OCI-LY1 (cell line): ENCODE results near the gene ALKBH4.
"Not testable (repeated sequence)": the region's sequence is repeated elsewhere in the genome, so short reads cannot be mapped to it uniquely, and the experiment has no call there.

Source experiments
- H2AFZ ChIP-seq: fragments of 200-600 bp; sonication (generic), shearing (Covaris generic); 2 replicates; pipeline ENCODE4 v1.6.0; 2014; ENCODE audit warnings: antibody characterized with exemption, mild to moderate bottlenecking, low read length
- H3F3A ChIP-seq: fragments of 200-600 bp; sonication (generic), shearing (Covaris generic); 2 replicates; pipeline ENCODE4 v1.6.0; 2014; ENCODE audit warnings: mild to moderate bottlenecking, antibody characterized with exemption, low read length, moderate library complexity; ENCODE audit not compliant: insufficient read depth
- H3K27ac ChIP-seq: fragments of 200-600 bp; sonication (generic); 2 replicates; pipeline ENCODE4 v1.5.1; 2014; ENCODE audit warnings: low read length, mixed run types, mild to moderate bottlenecking, low read depth; ENCODE audit not compliant: poor library complexity, severe bottlenecking
- H3K27me3 ChIP-seq: fragments of 200-600 bp; sonication (generic); 2 replicates; pipeline ENCODE4 v1.6.0; 2014; ENCODE audit warnings: antibody characterized with exemption, mild to moderate bottlenecking, low read length, moderate library complexity; ENCODE audit not compliant: insufficient read depth
- H3K36me3 ChIP-seq: fragments of 200-600 bp; sonication (generic); 2 replicates; pipeline ENCODE4 v1.6.1; 2014; ENCODE audit warnings: mild to moderate bottlenecking, antibody characterized with exemption, low read length, moderate library complexity, mixed read lengths; ENCODE audit not compliant: insufficient read depth
- H3K4me1 ChIP-seq: fragments of 200-600 bp; sonication (generic); 2 replicates; pipeline ENCODE4 v1.5.1; 2014; ENCODE audit warnings: mild to moderate bottlenecking, low read length, moderate library complexity; ENCODE audit not compliant: insufficient read depth, severe bottlenecking
- H3K4me2 ChIP-seq: fragments of 200-600 bp; sonication (generic), shearing (Covaris generic); 2 replicates; pipeline ENCODE4 v1.6.1; 2014; ENCODE audit warnings: low read length
- H3K4me3 ChIP-seq: fragments of 200-600 bp; sonication (generic); 2 replicates; pipeline ENCODE4 v1.5.1; 2014; ENCODE audit warnings: low read length, low read depth, mild to moderate bottlenecking, mixed read lengths; ENCODE audit not compliant: poor library complexity, severe bottlenecking
- H3K79me2 ChIP-seq: fragments of 200-600 bp; shearing (Covaris generic); 2 replicates; pipeline ENCODE4 v1.6.1; 2016; ENCODE audit warnings: mixed run types, low read length, mixed read lengths; ENCODE audit not compliant: insufficient read depth
- H3K9ac ChIP-seq: fragments of 200-600 bp; sonication (generic), shearing (Covaris generic); 2 replicates; pipeline ENCODE4 v1.6.1; 2014; ENCODE audit warnings: mild to moderate bottlenecking, low read length, mixed read lengths
- H3K9me2 ChIP-seq: fragments of 200-600 bp; sonication (generic), shearing (Covaris generic); 2 replicates; pipeline ENCODE4 v1.6.1; 2014; ENCODE audit warnings: low read depth, mild to moderate bottlenecking, low read length, mixed read lengths
- H3K9me3 ChIP-seq: fragments of 200-600 bp; shearing (Covaris generic); 2 replicates; pipeline ENCODE4 v1.6.1; 2014; ENCODE audit warnings: low read length, mixed read lengths
- H4K20me1 ChIP-seq: fragments of 200-600 bp; sonication (generic), shearing (Covaris generic); 2 replicates; pipeline ENCODE4 v1.6.0; 2016; ENCODE audit warnings: mild to moderate bottlenecking, low read length; ENCODE audit not compliant: insufficient read depth
- CTCF ChIP-seq: fragments of 200-600 bp; sonication (generic), shearing (Covaris generic); IDR thresholded peaks from 2 replicates; pipeline ENCODE4 v1.5.1; 2017; ENCODE audit warnings: mild to moderate bottlenecking, antibody characterized with exemption, low read length, moderate library complexity, mixed read lengths
- EZH2 ChIP-seq: fragments of 200-600 bp; sonication (generic), shearing (Covaris generic); IDR thresholded peaks from 2 replicates; pipeline ENCODE4 v1.8.0; 2017; ENCODE audit warnings: borderline replicate concordance, mixed run types, mild to moderate bottlenecking, antibody characterized with exemption, low read length, moderate library complexity, mixed read lengths

The ALKBH4 gene, protein sequence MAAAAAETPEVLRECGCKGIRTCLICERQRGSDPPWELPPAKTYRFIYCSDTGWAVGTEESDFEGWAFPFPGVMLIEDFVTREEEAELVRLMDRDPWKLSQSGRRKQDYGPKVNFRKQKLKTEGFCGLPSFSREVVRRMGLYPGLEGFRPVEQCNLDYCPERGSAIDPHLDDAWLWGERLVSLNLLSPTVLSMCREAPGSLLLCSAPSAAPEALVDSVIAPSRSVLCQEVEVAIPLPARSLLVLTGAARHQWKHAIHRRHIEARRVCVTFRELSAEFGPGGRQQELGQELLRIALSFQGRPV

GRCh38 chr7:102464577-102465280 lies at the start of gene ALKBH4, which contains the start of gene LRWD1:
TSS of gene ALKBH4 (minus strand) at chr7:102464863. CDS start at chr7:102464836, 27 bp downstream.
TSS of gene LRWD1 (plus strand) at chr7:102464984. CDS start at chr7:102465081, 97 bp downstream.
- Histone ChIP-seq H3K9me3 (no peaks in the 10 kb centered on the region), H3F3A (no peaks in the 10 kb centered on the region), H3K9ac (peak within 1 kb of the TSS; percentile 95), H3K4me1 (peaks cover 33% of the 10 kb centered on the region), H3K9me2 (no peaks in the 10 kb centered on the region), H4K20me1 (no peaks in the 10 kb centered on the region), H3K4me3 (peak within 1 kb of the TSS; percentile 90), H2AFZ (0 out of 2 replicates have a peak within 1 kb of the TSS, but pooled peaks have one; percentile 51), H3K4me2 (peak within 1 kb of the TSS; percentile 83), H3K79me2 (peaks cover 12% of the 10 kb centered on the region), H3K36me3 (peaks cover 24% of the 10 kb centered on the region; the same call in 1 of the 2 replicates), H3K27ac (peak within 1 kb of the TSS; percentile 65), H3K27me3 (no peaks in the 10 kb centered on the region)
- TF ChIP-seq EZH2, result no peak
- no peak for TF ChIP-seq CTCF

- not testable (repeated sequence) for H3K9me2 ChIP-seq, H3K4me1 ChIP-seq, H4K20me1 ChIP-seq, H3K4me3 ChIP-seq, H3K27me3 ChIP-seq, H3K9ac ChIP-seq, H3K9me3 ChIP-seq, H3K36me3 ChIP-seq, H3F3A ChIP-seq, H3K27ac ChIP-seq, H3K4me2 ChIP-seq, H2AFZ ChIP-seq, H3K79me2 ChIP-seq
Observed at GRCh38 chr7:102512642-102513221, 48.1 kb upstream of the ALKBH4 start.

DNA sequence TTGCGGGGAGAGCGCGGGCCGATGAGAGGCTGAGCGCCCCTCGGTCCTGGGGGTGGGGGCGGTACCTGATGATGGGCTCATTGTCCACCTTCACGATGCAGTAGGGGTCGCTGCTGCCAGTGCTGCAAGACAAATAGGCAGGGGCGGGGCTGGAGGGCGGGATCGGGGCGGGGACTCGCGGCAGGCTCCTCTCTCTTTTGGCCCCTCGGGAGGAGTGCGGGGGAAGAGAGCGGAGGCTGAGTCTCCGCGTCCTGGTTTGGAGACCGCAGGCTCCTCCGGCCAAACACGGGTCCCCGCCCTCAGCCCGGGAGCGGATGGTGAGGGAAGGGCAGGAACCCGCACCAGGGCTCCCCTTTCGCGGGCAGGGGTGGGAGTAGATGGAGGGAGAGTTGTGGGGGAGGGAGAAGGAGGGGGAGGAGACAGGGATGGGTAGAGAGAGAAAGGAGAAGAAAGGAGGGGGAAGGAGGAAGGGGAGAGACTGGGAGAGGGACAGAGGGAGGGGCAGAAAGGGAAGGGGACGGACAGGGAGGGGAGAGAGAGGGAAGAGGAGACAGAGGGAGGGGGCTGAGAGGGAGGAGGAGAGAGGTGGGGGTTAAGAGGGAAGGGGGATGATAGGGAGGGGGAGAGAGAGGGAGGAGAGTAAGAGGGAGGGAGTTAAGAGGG lies 47.3 kb upstream of the ALKBH4 start:
- not testable (repeated sequence) for H3K4me2 ChIP-seq, H3K9ac ChIP-seq, H3K4me3 ChIP-seq, H3F3A ChIP-seq, H3K9me2 ChIP-seq, H3K27me3 ChIP-seq, H2AFZ ChIP-seq, H3K36me3 ChIP-seq, H3K27ac ChIP-seq, H4K20me1 ChIP-seq, H3K79me2 ChIP-seq, H3K4me1 ChIP-seq, H3K9me3 ChIP-seq

- H3F3A ChIP-seq, H4K20me1 ChIP-seq, H3K4me1 ChIP-seq, H3K9me2 ChIP-seq, H3K9ac ChIP-seq, H3K27ac ChIP-seq, H3K36me3 ChIP-seq, H2AFZ ChIP-seq, H3K79me2 ChIP-seq, H3K4me2 ChIP-seq, H3K4me3 ChIP-seq, H3K9me3 ChIP-seq, H3K27me3 ChIP-seq: not testable (repeated sequence)
Observed at GRCh38 chr7:102510575-102510974, 45.9 kb upstream of the ALKBH4 start.

GRCh38 chr7:102507410-102508088 lies 42.9 kb upstream of the ALKBH4 start:
- H3K27me3 ChIP-seq, H3K4me2 ChIP-seq, H3K4me1 ChIP-seq, H3K9me3 ChIP-seq, H2AFZ ChIP-seq, H3K9me2 ChIP-seq, H3K9ac ChIP-seq, H3K4me3 ChIP-seq, H3K36me3 ChIP-seq, H3F3A ChIP-seq, H3K79me2 ChIP-seq, H4K20me1 ChIP-seq, H3K27ac ChIP-seq: not testable (repeated sequence)
